Transverse colon (tissue), 4 donors: ENCODE data around the gene ERBB3.

Source experiments
- CTCF ChIP-seq, 5 experiments: fragments of 200-600 bp in 3 of 5; fragments of 450-650 bp in 2 of 5; sonication (generic) in 3 of 5; IDR thresholded peaks; 1 replicate in 2 of 5; 2 replicates in 3 of 5; pipeline ENCODE4 v1.5.1; 2016 to 2017; ENCODE audit warnings: antibody characterized with exemption in 5 of 5, inconsistent platforms in 3 of 5, mild to moderate bottlenecking in 2 of 5, moderate library complexity in 1 of 5
- POLR2A ChIP-seq: fragments of 450-650 bp; IDR thresholded peaks from one replicate; pipeline ENCODE4 v1.6.1; 2016; ENCODE audit warnings: antibody characterized with exemption, mild to moderate bottlenecking, moderate library complexity
- POLR2AphosphoS5 ChIP-seq, 3 donors: sonication (generic); formaldehyde crosslinking; IDR thresholded peaks; one replicate each; pipeline ENCODE4 v1.6.1; 2016; ENCODE audit warnings: antibody characterized with exemption in 3 of 3

- no peak for TF ChIP-seq POLR2A
- no peak for TF ChIP-seq CTCF (IDR thresholded peaks at IDR 0.05)
- no peak for TF ChIP-seq POLR2AphosphoS5 (IDR thresholded peaks at IDR 0.05)
Measured at GRCh38 chr12:56122637-56123036, 42.7 kb downstream of the ERBB3 start.
